OCI-LY1 (cell line): Measurements from ENCODE around the gene KRTAP10-10.

ENCODE experiments used
- EZH2 ChIP-seq: fragments of 200-600 bp; sonication (generic), shearing (Covaris generic); IDR thresholded peaks from 2 replicates; pipeline ENCODE4 v1.8.0; 2017; ENCODE audit warnings: borderline replicate concordance, mixed run types, mild to moderate bottlenecking, antibody characterized with exemption, low read length, moderate library complexity, mixed read lengths
- TF ChIP-seq, protein P1 (sequence below): fragments of 200-600 bp; sonication (generic), shearing (Covaris generic); IDR thresholded peaks from 2 replicates; pipeline ENCODE4 v1.5.1; 2017; ENCODE audit warnings: mild to moderate bottlenecking, antibody characterized with exemption, low read length, moderate library complexity, mixed read lengths

DNA sequence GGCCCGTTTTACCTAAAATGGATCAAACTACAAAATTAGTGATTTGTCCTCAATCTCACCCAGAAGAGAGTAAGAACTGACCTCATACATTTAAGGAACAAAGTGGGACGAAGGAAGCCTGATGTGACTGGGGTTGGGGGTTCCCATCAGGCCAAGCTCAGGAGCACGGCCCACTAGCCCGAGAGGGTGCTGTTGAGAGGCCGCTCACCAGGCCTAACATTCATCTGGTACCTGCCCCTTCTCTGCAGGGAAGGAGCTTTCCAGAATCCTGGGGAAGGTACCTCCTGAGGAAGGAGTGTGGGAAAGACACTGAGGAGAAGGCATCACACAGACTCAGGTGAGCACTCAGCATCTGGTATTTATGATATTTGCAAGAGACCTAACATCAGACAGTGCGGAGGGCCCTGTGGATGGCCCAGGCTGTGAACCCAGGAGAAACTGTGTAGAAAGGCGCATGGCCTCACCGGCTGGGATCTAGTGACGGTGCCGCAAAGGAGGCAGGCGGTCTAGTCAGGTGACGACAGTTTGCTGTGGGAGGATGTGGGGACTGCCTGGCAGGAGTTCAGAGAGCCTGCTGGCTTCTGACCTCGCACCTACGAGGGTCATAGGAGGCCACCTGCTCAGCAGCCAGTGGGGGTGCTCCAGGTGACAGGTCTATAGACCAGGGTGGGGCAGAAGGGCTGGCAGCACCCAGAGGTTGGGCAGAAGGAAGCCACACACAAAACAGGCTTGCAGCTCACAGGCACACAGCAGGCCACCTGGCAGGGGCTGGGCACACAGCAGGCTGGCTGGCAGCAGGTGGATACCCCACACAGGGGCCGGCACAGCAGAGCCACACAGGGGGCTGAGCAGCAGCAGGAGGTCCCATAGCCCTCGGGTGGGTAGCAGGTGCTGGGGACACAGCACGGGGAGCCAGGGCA, 16.8 kb downstream of the KRTAP10-10 start:
- TF ChIP-seq, protein P1, sequence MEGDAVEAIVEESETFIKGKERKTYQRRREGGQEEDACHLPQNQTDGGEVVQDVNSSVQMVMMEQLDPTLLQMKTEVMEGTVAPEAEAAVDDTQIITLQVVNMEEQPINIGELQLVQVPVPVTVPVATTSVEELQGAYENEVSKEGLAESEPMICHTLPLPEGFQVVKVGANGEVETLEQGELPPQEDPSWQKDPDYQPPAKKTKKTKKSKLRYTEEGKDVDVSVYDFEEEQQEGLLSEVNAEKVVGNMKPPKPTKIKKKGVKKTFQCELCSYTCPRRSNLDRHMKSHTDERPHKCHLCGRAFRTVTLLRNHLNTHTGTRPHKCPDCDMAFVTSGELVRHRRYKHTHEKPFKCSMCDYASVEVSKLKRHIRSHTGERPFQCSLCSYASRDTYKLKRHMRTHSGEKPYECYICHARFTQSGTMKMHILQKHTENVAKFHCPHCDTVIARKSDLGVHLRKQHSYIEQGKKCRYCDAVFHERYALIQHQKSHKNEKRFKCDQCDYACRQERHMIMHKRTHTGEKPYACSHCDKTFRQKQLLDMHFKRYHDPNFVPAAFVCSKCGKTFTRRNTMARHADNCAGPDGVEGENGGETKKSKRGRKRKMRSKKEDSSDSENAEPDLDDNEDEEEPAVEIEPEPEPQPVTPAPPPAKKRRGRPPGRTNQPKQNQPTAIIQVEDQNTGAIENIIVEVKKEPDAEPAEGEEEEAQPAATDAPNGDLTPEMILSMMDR, result no peak
- no peak for TF ChIP-seq EZH2
